Measurements from ENCODE around the gene RGS11.

Gene RGS11

DNA sequence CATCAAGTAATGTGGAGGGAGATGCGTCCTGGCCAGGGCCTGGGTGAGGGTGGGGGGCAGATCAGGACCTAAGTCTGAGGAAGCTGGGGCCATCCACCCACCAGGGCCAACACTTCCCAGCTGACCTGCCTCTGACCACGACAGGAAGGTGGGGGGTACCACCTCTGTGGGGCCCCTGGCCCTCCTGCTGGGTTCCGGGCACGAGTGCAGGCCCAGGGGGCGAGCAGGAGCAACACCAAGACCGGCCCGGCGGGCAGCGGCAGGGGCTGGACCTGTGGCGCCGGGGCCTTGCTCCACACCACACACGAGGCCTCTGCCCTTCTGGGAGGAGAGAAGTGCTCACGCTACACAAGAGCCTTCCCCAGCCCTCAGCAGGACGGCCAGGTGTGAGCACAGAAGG, 20.5 kb upstream of the RGS11 start:
- no peak for DNase-seq

DNA sequence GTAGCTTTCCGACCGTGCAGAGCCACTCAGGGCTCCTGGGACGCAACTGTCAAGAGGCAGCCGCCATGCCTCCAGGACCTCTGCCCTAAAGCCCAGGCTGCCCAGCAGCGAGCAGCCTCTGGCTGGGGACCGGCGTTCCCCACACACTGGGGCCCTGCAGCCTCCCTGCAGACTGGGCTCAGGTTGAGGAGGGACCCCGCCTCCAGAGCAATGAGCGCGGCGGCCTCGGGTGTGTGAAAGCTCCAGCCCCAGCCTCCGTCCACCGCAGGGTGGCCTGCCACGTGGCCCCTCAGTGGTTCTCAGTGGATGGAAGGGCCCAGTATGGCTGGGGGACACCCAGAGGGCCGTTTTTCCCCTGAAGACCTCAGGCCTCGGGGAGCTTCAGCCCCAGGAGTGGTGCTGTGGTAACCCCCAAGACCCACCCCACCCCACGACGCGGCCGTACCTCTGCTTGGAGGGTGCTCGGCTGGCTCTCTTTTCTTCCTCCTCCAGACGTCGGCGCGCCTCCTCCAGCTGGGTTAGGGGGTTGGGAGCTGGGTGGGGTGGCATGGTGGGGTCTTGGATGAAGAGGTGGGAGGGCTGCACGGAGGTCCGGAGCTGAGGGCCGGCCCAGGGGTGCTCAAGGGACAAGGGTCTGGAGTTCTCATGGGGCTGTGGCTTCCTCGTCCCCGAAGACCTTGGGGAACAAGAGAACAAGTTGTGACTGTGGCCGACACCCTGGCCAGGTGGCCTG, 17.5 kb upstream of the RGS11 start:
- no peak for DNase-seq

DNA sequence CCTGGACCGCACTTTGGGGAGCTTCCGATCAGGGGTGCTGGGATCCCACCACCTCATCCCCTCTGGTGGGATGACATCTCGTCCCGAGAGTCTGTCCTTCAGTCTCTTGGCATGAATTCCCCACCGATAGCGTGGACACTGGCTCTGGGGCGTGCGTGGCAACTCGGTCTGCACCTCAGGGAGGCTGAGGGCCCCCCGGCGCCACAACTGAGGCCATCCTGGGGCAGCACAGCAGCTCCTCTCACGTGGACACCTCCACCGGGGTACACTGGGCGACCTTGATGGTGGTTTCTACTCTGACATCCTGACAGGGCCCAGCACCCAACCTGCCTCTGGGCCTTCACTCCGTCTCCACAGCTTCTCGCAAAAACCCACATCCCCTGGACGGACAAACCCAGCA, 15.8 kb upstream of the RGS11 start:
- DNase-seq, result no peak

- no peak for DNase-seq
Observed at GRCh38 chr16:290681-291405, 15.1 kb upstream of the RGS11 start.

- DNase-seq, result no peak
Observed at GRCh38 chr16:290015-290680, 14.4 kb upstream of the RGS11 start.

GRCh38 chr16:289395-289997, 13.8 kb upstream of the RGS11 start:
- no peak for DNase-seq

- no peak for DNase-seq
Observed at GRCh38 chr16:287981-288920, 12.5 kb upstream of the RGS11 start.

GRCh38 chr16:287298-287811, 11.6 kb upstream of the RGS11 start:
- DNase-seq, result no peak

DNA sequence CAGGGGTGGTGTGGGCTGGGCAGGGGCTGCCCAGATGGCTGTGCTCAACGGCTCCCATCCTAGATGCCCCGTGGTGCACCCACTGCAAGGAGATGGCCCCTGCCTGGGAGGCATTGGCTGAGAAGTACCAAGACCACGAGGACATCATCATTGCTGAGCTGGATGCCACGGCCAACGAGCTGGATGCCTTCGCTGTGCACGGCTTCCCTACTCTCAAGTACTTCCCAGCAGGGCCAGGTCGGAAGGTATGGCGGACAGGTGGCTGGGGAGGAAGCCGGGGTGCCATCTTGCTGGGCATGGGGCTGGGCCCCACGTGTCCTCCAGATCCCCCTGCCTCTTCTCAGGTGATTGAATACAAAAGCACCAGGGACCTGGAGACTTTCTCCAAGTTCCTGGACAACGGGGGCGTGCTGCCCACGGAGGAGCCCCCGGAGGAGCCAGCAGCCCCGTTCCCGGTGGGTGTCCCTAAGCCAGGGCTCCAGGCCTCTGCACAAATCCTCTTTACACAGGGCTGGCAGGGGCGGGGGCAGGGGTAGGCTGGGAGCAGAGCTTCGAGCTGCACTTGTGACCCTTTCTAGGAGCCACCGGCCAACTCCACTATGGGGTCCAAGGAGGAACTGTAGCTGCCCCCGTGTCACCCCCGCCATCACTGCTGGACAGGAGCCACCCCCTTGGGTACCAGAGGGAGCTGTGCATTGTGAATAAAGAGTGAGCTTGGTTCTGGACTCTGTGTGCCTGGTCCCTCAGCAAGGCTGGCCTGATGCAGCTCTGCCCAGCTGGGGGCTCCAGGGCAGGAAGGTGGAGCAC, 10.9 kb upstream of the RGS11 start:
- DNase-seq, result no peak

GRCh38 chr16:285146-286055, 9.7 kb upstream of the RGS11 start:
- no peak for DNase-seq

GRCh38 chr16:284204-285120, 8.7 kb upstream of the RGS11 start:
- DNase-seq, result no peak

DNA sequence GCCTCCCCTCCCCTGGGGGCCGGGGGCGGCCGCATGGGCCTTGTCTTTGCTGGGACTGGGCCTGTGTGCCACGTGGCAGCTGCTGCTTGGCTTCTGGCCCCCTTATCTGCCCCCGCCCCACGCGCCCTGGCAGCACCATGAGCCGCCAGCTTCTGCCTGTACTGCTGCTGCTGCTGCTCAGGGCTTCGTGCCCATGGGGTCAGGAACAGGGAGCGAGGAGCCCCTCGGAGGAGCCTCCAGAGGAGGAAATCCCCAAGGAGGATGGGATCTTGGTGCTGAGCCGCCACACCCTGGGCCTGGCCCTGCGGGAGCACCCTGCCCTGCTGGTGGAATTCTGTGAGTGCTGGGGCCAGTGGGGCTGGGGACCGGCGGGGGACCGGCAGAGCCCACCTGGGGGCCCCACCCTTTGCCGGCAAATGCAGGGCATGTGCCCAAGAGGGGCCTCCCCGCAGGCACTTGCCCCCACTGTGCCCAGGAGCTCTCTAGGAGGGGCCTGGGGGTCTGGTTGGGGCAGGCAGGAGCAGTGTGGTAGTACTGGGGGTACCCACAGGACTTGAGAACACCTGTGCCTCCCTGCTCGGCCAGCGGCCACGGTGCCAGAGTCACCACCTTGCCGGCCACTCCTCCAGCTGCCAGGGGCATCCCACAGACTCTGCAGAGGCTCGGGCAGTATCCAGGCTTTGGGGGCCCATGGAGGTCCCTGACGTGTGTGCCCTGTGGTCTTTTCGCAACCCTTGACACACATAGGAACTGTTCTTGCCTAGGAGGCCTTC, 7.5 kb upstream of the RGS11 start, which contains the start of gene PDIA2:
Gene PDIA2 (plus strand): TSS at position 132 of the 773 bp plus-strand sequence. CDS start 6 bp downstream, at position 138.
- DNase-seq, result no peak

GRCh38 chr16:282491-282890, 6.7 kb upstream of the RGS11 start:
- no peak for DNase-seq

DNA sequence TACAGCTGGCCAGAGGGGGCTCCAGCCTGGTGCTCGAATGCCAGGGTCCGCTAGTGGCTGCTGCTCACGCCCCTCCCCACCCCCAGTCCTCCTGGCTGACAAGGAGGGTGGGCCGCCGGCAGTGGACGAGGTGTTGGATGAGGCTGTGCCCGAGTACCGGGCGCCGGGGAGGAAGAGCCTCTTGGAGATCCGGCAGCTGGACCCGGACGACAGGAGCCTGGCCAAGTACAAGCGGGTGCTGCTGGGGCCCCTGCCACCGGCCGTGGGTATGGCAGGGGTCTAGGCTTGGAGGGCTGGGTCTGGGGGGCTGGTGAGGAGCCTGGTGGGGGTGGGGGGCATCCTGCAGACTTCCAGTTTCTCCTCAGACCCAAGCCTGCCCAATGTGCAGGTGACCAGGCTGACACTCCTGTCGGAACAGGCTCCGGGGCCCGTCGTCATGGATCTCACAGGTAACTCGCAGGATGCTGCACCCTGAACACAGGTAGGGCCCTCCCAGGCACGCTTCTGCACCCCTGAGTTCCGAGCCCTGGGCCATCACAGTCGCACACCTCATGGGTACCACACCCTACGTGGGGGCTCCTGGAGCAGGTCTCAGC, 6.0 kb upstream of the RGS11 start:
- no peak for DNase-seq

DNA sequence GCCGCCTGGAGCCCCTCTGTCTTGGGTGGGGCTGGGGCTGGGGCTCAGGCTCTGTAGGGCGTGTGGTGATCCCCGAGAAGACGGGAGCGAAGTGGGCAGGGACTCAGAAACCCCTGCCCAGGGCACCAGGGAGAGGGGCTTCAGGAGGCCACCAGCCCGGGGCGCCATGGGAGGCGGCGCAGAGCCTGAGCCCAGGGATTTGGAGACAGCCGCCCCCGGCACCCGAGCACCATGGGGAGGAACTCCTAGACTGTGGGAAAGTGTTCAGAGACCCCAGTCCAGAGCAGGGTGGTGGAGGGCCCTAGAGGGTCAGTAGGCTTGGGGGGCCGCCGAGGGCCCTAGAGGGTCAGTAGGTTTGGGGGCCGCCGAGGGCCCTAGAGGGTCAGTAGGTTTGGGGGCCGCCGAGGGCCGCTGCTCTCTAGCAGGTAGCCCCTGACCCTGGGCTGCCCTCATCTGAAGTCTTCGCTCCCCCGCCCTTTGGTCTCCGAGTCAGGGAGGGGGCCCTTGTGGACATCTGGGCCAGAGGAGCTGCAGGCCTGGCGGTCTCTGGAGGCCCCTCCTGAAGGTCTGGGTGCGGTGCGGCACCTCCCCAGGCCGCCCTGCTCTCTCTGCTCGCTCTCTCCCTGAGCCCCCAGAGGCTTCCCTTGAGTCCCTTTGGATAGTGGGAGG, 5.4 kb upstream of the RGS11 start:
- DNase-seq, result no peak

DNA sequence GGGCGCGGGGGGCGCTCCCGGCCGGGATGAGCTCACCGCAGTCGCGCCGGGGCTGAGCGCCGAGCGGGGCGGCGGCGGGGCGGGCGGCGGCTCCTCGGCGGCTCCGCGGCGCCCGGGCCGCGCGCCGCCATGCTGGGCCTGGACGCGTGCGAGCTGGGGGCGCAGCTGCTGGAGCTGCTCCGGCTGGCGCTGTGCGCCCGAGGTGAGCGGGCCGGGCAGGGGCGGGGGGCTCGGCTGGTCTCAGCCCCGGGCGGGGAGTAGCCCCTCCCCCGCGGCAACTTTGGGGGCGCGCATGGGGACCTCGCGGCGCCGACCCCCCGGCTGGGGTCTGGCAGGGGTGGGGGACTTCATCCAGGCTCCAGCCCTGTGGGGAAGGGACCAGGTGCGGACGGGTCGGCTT, 4.8 kb upstream of the RGS11 start, which contains the start of gene ARHGDIG:
Gene ARHGDIG (plus strand): TSS at position 40 of the 400 bp plus-strand sequence. CDS start 90 bp downstream, at position 130.
- no peak for DNase-seq

DNA sequence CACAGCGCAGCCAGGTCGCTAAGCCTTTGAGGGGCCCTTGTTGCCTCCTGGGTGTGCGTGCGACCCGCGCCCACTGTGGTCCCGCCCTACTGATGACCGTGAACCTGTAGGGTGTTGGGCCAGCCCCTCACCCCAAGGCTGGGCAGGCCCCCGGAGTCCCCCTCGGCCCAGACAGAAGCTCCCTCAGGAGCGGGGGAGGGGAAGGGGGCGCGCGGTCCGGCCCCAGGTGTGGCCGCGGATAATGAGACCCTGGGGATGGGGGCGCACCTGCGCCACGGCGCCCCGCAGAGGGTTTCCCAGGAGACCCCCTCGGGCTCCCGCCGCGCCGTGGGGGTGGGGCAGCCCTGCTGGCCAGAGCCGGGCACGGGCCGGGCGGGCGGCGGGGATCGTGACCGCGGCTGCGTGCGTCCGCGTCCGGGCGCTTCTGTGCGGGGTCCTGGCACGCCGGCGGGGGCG, 4.3 kb upstream of the RGS11 start:
- no peak for DNase-seq
